ENCODE measurements around the gene SLMAP.

Gene SLMAP

GRCh38 chr3:57764794-57765193 is 8.7 kb downstream of the SLMAP start:
- H3K36me3 Mint-ChIP-seq (ENCODE audit: insufficient read depth), result peaks cover 45% of the 10 kb centered on the region
- H3K4me3 Mint-ChIP-seq, result peak overlapping the region in 1 of 2 donors; percentile 28
- ATAC-seq (replicated peaks), result no peak
- H3K4me1 Mint-ChIP-seq (ENCODE audit: low read depth in 2 of 2), result peaks cover 36 to 57% of the 10 kb centered on the region in 2 donors
- no peaks in the 10 kb centered on the region for H3K27me3 Mint-ChIP-seq
- DNase-seq, result no peak
- H3K27ac Mint-ChIP-seq, result peak overlapping the region in 1 of 2 donors; percentile 7
- H3K9me3 Mint-ChIP-seq, result no peaks in the 10 kb centered on the region

GRCh38 chr3:57768595-57768994 is 12.5 kb downstream of the SLMAP start:
- H3K27me3 Mint-ChIP-seq, result no peaks in the 10 kb centered on the region
- no peak overlapping the region for H3K27ac Mint-ChIP-seq
- ATAC-seq (replicated peaks) (no peak), DNase-seq (no peak)
- no peak overlapping the region for H3K4me3 Mint-ChIP-seq
- no peaks in the 10 kb centered on the region for H3K9me3 Mint-ChIP-seq
- H3K4me1 Mint-ChIP-seq (ENCODE audit: low read depth in 2 of 2), result peaks cover 32 to 56% of the 10 kb centered on the region in 2 donors
- H3K36me3 Mint-ChIP-seq (ENCODE audit: insufficient read depth), result peaks cover 26% of the 10 kb centered on the region

- ATAC-seq (replicated peaks) (no peak), DNase-seq (no peak)
- Mint-ChIP-seq H3K4me3 (no peak overlapping the region), H3K27me3 (no peaks in the 10 kb centered on the region), H3K4me1 (ENCODE audit: low read depth in 2 of 2) (peaks cover 21 to 42% of the 10 kb centered on the region in 2 donors), H3K9me3 (no peaks in the 10 kb centered on the region), H3K36me3 (ENCODE audit: insufficient read depth) (peaks cover 16% of the 10 kb centered on the region), H3K27ac (no peak overlapping the region)
Measured at GRCh38 chr3:57770009-57770827, 14.1 kb downstream of the SLMAP start.

GRCh38 chr3:57772251-57772650 is 16.1 kb downstream of the SLMAP start:
- no peaks in the 10 kb centered on the region for H3K27me3 Mint-ChIP-seq
- H3K9me3 Mint-ChIP-seq, result no peaks in the 10 kb centered on the region

GRCh38 chr3:57777774-57778173 is 21.7 kb downstream of the SLMAP start:
- H3K4me1 Mint-ChIP-seq (ENCODE audit: low read depth in 2 of 2), result peaks cover 14 to 31% of the 10 kb centered on the region in 2 donors
- no peaks in the 10 kb centered on the region for H3K9me3 Mint-ChIP-seq
- H3K27ac Mint-ChIP-seq, result peak overlapping the region in 1 of 2 donors; percentile 33
- peaks cover 9% of the 10 kb centered on the region for H3K36me3 Mint-ChIP-seq (ENCODE audit: insufficient read depth)
- ATAC-seq (replicated peaks), result no peak
- DNase-seq, result no peak
- no peak overlapping the region for H3K4me3 Mint-ChIP-seq
- H3K27me3 Mint-ChIP-seq, result no peaks in the 10 kb centered on the region

More at GRCh38 chr3:57772251-57772650, 16.1 kb downstream of the SLMAP start:
- DNase-seq (no peak), ATAC-seq (replicated peaks) (no peak)
- peaks cover 7% of the 10 kb centered on the region for H3K36me3 Mint-ChIP-seq (ENCODE audit: insufficient read depth)
- no peak overlapping the region for H3K27ac Mint-ChIP-seq
- no peak overlapping the region for H3K4me3 Mint-ChIP-seq
- peaks cover 18 to 40% of the 10 kb centered on the region in 2 donors for H3K4me1 Mint-ChIP-seq (ENCODE audit: low read depth in 2 of 2)

GRCh38 chr3:57778494-57778893 is 22.4 kb downstream of the SLMAP start:
- no peak overlapping the region for H3K27ac Mint-ChIP-seq

GRCh38 chr3:57779666-57780065 is 23.6 kb downstream of the SLMAP start:
- no peak overlapping the region for H3K27ac Mint-ChIP-seq
- no peak overlapping the region for H3K4me3 Mint-ChIP-seq
- H3K36me3 Mint-ChIP-seq (ENCODE audit: insufficient read depth), result peaks cover 9% of the 10 kb centered on the region
- no peaks in the 10 kb centered on the region for H3K27me3 Mint-ChIP-seq
- H3K4me1 Mint-ChIP-seq (ENCODE audit: low read depth in 2 of 2), result peaks cover 15 to 45% of the 10 kb centered on the region in 2 donors
- ATAC-seq (replicated peaks) (no peak), DNase-seq (no peak)
- H3K9me3 Mint-ChIP-seq, result no peaks in the 10 kb centered on the region

More at GRCh38 chr3:57778494-57778893, 22.4 kb downstream of the SLMAP start:
- no peak overlapping the region for H3K4me3 Mint-ChIP-seq
- no peaks in the 10 kb centered on the region for H3K27me3 Mint-ChIP-seq
- ATAC-seq (replicated peaks), result no peak
- H3K9me3 Mint-ChIP-seq, result no peaks in the 10 kb centered on the region
- H3K36me3 Mint-ChIP-seq (ENCODE audit: insufficient read depth), result peaks cover 9% of the 10 kb centered on the region
- DNase-seq, result no peak
- peaks cover 11 to 38% of the 10 kb centered on the region in 2 donors for H3K4me1 Mint-ChIP-seq (ENCODE audit: low read depth in 2 of 2)

GRCh38 chr3:57783186-57784088 is 27.3 kb downstream of the SLMAP start:
- Mint-ChIP-seq H3K27me3 (no peaks in the 10 kb centered on the region), H3K27ac (no peak overlapping the region), H3K9me3 (no peaks in the 10 kb centered on the region), H3K4me3 (no peak overlapping the region), H3K36me3 (ENCODE audit: insufficient read depth) (peaks cover 4% of the 10 kb centered on the region), H3K4me1 (ENCODE audit: low read depth in 2 of 2) (peaks cover 13 to 38% of the 10 kb centered on the region in 2 donors)
- DNase-seq, result no peak
- ATAC-seq (replicated peaks), result no peak

- DNase-seq (no peak), ATAC-seq (replicated peaks) (no peak)
- peaks cover 4% of the 10 kb centered on the region for H3K36me3 Mint-ChIP-seq (ENCODE audit: insufficient read depth)
- no peaks in the 10 kb centered on the region for H3K9me3 Mint-ChIP-seq
- no peaks in the 10 kb centered on the region for H3K27me3 Mint-ChIP-seq
- no peak overlapping the region for H3K4me3 Mint-ChIP-seq
- H3K27ac Mint-ChIP-seq, result no peak overlapping the region
- H3K4me1 Mint-ChIP-seq (ENCODE audit: low read depth in 2 of 2), result peaks cover 10 to 32% of the 10 kb centered on the region in 2 donors
Measured at GRCh38 chr3:57784089-57784735, 28.1 kb downstream of the SLMAP start.

GRCh38 chr3:57785446-57785845 is 29.3 kb downstream of the SLMAP start:
- H3K4me3 Mint-ChIP-seq, result no peak overlapping the region
- ATAC-seq (replicated peaks), result no peak
- peaks cover 12 to 32% of the 10 kb centered on the region in 2 donors for H3K4me1 Mint-ChIP-seq (ENCODE audit: low read depth in 2 of 2)
- peak overlapping the region in 1 of 2 donors; percentile 36 for H3K27ac Mint-ChIP-seq
- no peaks in the 10 kb centered on the region for H3K27me3 Mint-ChIP-seq
- DNase-seq, result no peak
- peaks cover 4% of the 10 kb centered on the region for H3K36me3 Mint-ChIP-seq (ENCODE audit: insufficient read depth)
- H3K9me3 Mint-ChIP-seq, result no peaks in the 10 kb centered on the region

- Mint-ChIP-seq H3K9me3 (no peaks in the 10 kb centered on the region), H3K4me1 (ENCODE audit: low read depth in 2 of 2) (peaks cover 9 to 21% of the 10 kb centered on the region in 2 donors), H3K27ac (no peak overlapping the region), H3K4me3 (no peak overlapping the region), H3K27me3 (no peaks in the 10 kb centered on the region), H3K36me3 (ENCODE audit: insufficient read depth) (no peaks in the 10 kb centered on the region)
- DNase-seq, result no peak
- ATAC-seq (replicated peaks), result no peak
Measured at GRCh38 chr3:57787867-57788623, 31.9 kb downstream of the SLMAP start.

GRCh38 chr3:57788624-57789018 is 32.5 kb downstream of the SLMAP start:
- H3K9me3 Mint-ChIP-seq, result no peaks in the 10 kb centered on the region
- ATAC-seq (replicated peaks) (no peak), DNase-seq (no peak)
- no peak overlapping the region for H3K4me3 Mint-ChIP-seq
- no peak overlapping the region for H3K27ac Mint-ChIP-seq
- H3K27me3 Mint-ChIP-seq, result no peaks in the 10 kb centered on the region
- H3K36me3 Mint-ChIP-seq (ENCODE audit: insufficient read depth), result no peaks in the 10 kb centered on the region
- peaks cover 9 to 16% of the 10 kb centered on the region in 2 donors for H3K4me1 Mint-ChIP-seq (ENCODE audit: low read depth in 2 of 2)

GRCh38 chr3:57791245-57791644 is 35.1 kb downstream of the SLMAP start:
- ATAC-seq (replicated peaks) (no peak), DNase-seq (no peak)
- Mint-ChIP-seq H3K4me1 (ENCODE audit: low read depth in 2 of 2) (peaks cover 7 to 13% of the 10 kb centered on the region in 2 donors), H3K9me3 (no peaks in the 10 kb centered on the region), H3K27me3 (no peaks in the 10 kb centered on the region), H3K27ac (no peak overlapping the region), H3K36me3 (ENCODE audit: insufficient read depth) (no peaks in the 10 kb centered on the region), H3K4me3 (no peak overlapping the region)
